GM19438 (cell line): Measurements from ENCODE around the gene KRTAP10-1.

Source experiments
- ATAC-seq: cut with Tn5 transposase; IDR thresholded peaks from one replicate; pipeline ENCODE4 v1.9.1; 2021; ENCODE audit warnings: low read depth; ENCODE audit not compliant: unreplicated experiment

The KRTAP10-1 gene

GRCh38 chr21:44519346-44520325 is 20.4 kb downstream of the KRTAP10-1 start:
- no peak for ATAC-seq

GRCh38 chr21:44518686-44519085 is 21.3 kb downstream of the KRTAP10-1 start:
- ATAC-seq, result no peak

- no peak for ATAC-seq
These were observed 22.7 kb downstream of the KRTAP10-1 start for GRCh38 chr21:44517175-44517899.

- no peak for ATAC-seq
These were observed 23.2 kb downstream of the KRTAP10-1 start for GRCh38 chr21:44516828-44517174.

GRCh38 chr21:44516342-44516741 is 23.7 kb downstream of the KRTAP10-1 start:
- ATAC-seq, result no peak

GRCh38 chr21:44515359-44516165 is 24.4 kb downstream of the KRTAP10-1 start:
- no peak for ATAC-seq

GRCh38 chr21:44514746-44515358 is 25.1 kb downstream of the KRTAP10-1 start:
- no peak for ATAC-seq

- no peak for ATAC-seq
These were observed 25.8 kb downstream of the KRTAP10-1 start for GRCh38 chr21:44514218-44514520.

- no peak for ATAC-seq
These were observed 26.4 kb downstream of the KRTAP10-1 start for GRCh38 chr21:44513389-44514217.

- no peak for ATAC-seq
These were observed 27.3 kb downstream of the KRTAP10-1 start for GRCh38 chr21:44512496-44513388.

- no peak for ATAC-seq
These were observed 28.1 kb downstream of the KRTAP10-1 start for GRCh38 chr21:44511938-44512275.

- no peak for ATAC-seq
These were observed 28.6 kb downstream of the KRTAP10-1 start for GRCh38 chr21:44511219-44511937.

- no peak for ATAC-seq
These were observed 29.3 kb downstream of the KRTAP10-1 start for GRCh38 chr21:44510508-44511218.

GRCh38 chr21:44510109-44510507 is 29.9 kb downstream of the KRTAP10-1 start:
- no peak for ATAC-seq

GRCh38 chr21:44509539-44509938 is 30.5 kb downstream of the KRTAP10-1 start:
- ATAC-seq, result no peak

- no peak for ATAC-seq
These were observed 31.1 kb downstream of the KRTAP10-1 start for GRCh38 chr21:44508711-44509445.

GRCh38 chr21:44508426-44508710 is 31.6 kb downstream of the KRTAP10-1 start:
- no peak for ATAC-seq
